ENCODE results near the gene UBA1. TPM values are rescaled to one million over a fixed set of nuclear protein-coding genes. Genes with fewer than 3 reads are reported as not detected.
A peak's percentile ranks its signal among the peaks of the same experiment; 100 is the strongest.

Gene UBA1
- total RNA-seq, 1 donor from 2014 or later, result 498 TPM

DNA sequence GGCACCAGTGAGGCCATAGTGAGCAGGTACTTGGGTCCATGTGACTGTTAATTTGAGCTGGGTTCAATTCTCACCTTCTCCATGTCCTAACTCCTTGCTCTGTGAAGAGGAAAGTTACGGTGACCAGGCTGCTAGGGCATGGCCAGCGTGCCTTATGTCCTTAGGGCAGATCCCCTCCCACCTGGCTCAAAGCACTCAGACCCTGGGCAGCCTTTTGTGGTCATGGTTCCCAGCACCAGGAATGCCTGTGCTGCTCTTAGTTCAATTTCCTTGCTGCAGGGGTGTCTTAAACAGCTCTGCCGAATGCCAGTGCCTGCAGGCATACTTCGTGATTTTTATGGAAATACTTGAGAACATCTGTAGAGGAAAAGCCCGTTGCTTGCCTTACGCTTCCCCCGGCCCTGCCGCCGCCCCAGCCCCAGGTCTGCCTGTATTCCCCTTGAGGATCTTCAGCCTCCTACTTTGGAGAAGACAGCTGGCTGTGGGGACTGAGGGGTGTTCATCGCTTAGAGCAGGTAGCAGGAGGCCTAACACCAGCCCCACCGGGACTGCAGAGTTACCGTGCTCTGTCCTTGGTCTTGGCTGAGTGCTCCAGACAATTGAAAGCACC lies 21.8 kb downstream of the UBA1 start:
- TF ChIP-seq, protein P1, sequence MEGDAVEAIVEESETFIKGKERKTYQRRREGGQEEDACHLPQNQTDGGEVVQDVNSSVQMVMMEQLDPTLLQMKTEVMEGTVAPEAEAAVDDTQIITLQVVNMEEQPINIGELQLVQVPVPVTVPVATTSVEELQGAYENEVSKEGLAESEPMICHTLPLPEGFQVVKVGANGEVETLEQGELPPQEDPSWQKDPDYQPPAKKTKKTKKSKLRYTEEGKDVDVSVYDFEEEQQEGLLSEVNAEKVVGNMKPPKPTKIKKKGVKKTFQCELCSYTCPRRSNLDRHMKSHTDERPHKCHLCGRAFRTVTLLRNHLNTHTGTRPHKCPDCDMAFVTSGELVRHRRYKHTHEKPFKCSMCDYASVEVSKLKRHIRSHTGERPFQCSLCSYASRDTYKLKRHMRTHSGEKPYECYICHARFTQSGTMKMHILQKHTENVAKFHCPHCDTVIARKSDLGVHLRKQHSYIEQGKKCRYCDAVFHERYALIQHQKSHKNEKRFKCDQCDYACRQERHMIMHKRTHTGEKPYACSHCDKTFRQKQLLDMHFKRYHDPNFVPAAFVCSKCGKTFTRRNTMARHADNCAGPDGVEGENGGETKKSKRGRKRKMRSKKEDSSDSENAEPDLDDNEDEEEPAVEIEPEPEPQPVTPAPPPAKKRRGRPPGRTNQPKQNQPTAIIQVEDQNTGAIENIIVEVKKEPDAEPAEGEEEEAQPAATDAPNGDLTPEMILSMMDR (conservative IDR thresholded peaks at IDR 0.05), result no peak
- no peak for DNase-seq (ENCODE audit: low read depth, low spot score)
- Mint-ChIP-seq H3K27me3 (ENCODE audit: low read depth) (peaks cover 9% of the 10 kb centered on the region), H3K4me1 (peaks cover 40% of the 10 kb centered on the region), H3K9me3 (no peaks in the 10 kb centered on the region), H3K27ac (ENCODE audit: unreplicated experiment) (peak overlapping the region; percentile 27), H3K4me3 (peak overlapping the region; percentile 9), H3K36me3 (ENCODE audit: low read depth) (peaks cover 38% of the 10 kb centered on the region)

DNA sequence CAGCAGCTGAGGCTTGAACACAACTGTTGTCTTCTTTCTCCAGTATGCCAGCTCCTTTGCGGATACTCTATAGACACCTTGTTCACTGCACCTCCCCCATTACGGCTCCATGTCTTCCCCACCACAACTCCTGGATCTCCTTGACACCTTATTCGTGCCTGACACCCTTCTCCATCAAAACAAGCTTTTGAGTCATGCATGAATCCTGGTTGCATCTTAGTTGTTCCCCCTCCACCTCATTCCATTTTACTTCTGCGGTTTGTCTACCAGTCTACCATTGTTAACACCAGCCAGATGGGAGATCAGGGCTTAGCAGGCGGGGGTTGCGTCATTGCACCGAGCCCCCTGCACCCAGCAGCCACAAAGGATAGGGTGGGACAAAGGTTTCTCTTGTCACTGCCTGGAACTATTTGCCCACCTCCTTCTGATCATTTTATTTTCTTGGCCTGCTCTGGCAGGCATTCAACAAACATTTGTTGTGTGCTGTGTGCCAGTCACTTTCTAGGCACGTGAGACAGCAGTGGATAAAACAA lies 22.8 kb downstream of the UBA1 start:
- TF ChIP-seq, protein P1 (conservative IDR thresholded peaks at IDR 0.05), result no peak
- Mint-ChIP-seq H3K27me3 (ENCODE audit: low read depth) (peaks cover 9% of the 10 kb centered on the region), H3K36me3 (ENCODE audit: low read depth) (peaks cover 34% of the 10 kb centered on the region), H3K4me1 (peaks cover 47% of the 10 kb centered on the region), H3K4me3 (peak overlapping the region; percentile 9), H3K9me3 (no peaks in the 10 kb centered on the region), H3K27ac (ENCODE audit: unreplicated experiment) (no peak overlapping the region)
- DNase-seq (ENCODE audit: low read depth, low spot score), result no peak

DNA sequence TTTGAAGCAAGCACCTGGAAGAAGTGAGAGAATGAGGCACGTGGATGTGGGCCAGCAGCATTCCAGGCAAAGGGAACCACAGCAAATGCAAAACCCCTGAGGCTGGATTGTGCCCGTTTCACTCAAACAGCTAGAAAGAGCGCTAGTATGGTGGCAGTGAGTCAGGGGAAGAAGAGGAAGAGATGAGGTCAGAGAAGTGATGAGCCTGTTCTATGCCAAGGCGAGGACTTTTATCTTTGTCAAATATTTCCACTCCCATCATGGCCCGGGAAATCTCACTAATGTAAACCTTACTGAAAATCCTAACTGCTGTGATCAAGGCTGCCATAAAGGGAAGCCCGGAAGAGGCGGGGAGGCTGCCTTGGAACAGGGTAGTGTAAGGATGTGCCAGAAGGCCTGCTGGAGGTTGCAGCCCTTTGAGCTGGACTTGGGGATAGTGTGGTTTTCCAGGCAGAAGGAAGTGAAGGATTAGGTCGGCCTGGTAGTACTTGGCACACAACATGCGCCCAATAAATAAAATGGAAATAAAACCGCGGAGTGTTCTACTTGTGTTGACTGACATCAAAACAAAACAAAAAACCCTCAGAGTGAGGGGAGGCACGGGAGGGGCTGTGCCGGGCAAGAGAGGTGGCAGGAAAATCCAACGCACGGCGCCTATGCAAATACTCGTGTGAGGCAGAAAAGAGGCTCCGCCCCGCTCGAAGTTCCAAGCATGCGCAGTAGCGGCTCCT lies 23.7 kb downstream of the UBA1 start:
- TF ChIP-seq, protein P1 (conservative IDR thresholded peaks at IDR 0.05), result no peak
- H3K9me3 Mint-ChIP-seq, result no peaks in the 10 kb centered on the region
- H3K4me1 Mint-ChIP-seq, result peaks cover 52% of the 10 kb centered on the region
- H3K27ac Mint-ChIP-seq (ENCODE audit: unreplicated experiment), result peak overlapping the region; percentile 23
- DNase-seq (ENCODE audit: low read depth, low spot score), result peak; percentile 17
- peaks cover 25% of the 10 kb centered on the region for H3K36me3 Mint-ChIP-seq (ENCODE audit: low read depth)
- peak overlapping the region; percentile 97 for H3K4me3 Mint-ChIP-seq
- H3K27me3 Mint-ChIP-seq (ENCODE audit: low read depth), result peaks cover 9% of the 10 kb centered on the region

DNA sequence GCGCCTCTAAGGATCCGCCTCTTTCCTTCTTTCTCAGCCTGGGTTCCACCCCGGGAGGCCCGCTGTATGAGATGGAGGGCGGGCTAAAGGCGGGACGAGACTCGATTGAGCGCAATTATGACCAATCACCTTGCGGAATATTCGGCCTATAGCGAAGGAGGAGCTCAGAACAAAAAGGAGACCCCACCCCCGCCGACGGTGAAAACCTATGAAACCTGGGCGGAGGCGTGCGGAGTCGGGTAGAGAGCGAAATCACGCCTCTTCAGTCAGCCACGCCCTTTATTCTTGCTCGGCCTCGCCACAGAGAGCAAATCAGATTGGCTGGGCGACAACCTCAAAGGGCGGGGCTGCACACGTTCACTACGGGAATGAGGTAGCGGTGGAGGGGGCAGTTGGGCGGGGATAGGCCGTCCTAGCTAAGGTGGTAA lies 24.2 kb downstream of the UBA1 start:
- peak; percentile 94 for DNase-seq (ENCODE audit: low read depth, low spot score)
- H3K36me3 Mint-ChIP-seq (ENCODE audit: low read depth), result peaks cover 21% of the 10 kb centered on the region
- no peaks in the 10 kb centered on the region for H3K9me3 Mint-ChIP-seq
- TF ChIP-seq, protein P1 (conservative IDR thresholded peaks at IDR 0.05), result no peak
- H3K27me3 Mint-ChIP-seq (ENCODE audit: low read depth), result peaks cover 9% of the 10 kb centered on the region
- peaks cover 56% of the 10 kb centered on the region for H3K4me1 Mint-ChIP-seq
- peak overlapping the region; percentile 99 for H3K27ac Mint-ChIP-seq (ENCODE audit: unreplicated experiment)
- H3K4me3 Mint-ChIP-seq, result peak overlapping the region; percentile 97

DNA sequence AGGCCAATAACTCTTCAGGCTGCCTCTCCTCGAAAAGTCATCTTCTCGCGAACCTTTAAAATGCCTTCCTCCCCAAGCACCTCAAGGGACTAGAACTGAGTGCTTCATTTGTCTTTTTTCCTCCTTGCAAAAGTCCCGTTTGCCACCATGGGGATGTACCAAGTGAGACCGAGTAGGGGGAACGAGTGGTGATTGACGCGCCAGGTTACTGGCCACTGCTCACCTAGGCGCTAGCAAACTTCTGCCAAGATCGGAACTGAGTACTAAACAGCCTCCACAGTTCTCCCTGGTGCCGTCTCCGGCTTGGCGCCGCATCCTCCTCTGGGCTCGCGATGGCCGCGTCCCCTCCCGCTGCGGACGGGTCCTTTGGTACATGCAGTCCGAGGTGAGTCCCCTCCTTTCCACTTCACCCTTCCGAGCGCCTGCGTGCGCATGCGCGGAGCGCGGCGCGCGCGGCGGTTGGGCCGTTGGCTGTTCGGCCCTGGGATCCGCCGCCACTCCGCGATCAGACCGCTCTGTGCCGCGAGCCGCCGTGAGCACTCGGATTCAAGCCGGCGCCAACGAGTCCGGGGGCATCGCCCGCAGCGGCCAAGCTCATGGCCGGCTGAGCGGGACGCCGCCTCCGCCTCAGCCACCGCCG lies 24.8 kb downstream of the UBA1 start, which contains the start of gene CDK16:
Gene CDK16 (plus strand): TSS at position 402 of the 640 bp plus-strand sequence. CDS start 4,877 bp downstream, outside the sequence.
- Mint-ChIP-seq H3K27me3 (ENCODE audit: low read depth) (peaks cover 9% of the 10 kb centered on the region), H3K27ac (ENCODE audit: unreplicated experiment) (peak within 1 kb of the TSS; percentile 99), H3K9me3 (no peaks in the 10 kb centered on the region), H3K4me1 (peaks cover 56% of the 10 kb centered on the region), H3K4me3 (peak within 1 kb of the TSS; percentile 97), H3K36me3 (ENCODE audit: low read depth) (peaks cover 20% of the 10 kb centered on the region)
- TF ChIP-seq, protein P1 (conservative IDR thresholded peaks at IDR 0.05), result no peak
- peak; percentile 70 for DNase-seq (ENCODE audit: low read depth, low spot score)

All from neural crest cell (in vitro differentiated cells).